A673 (cell line): ENCODE results near the gene WBP1L. TPM values are rescaled to one million over a fixed set of nuclear protein-coding genes. Genes with fewer than 3 reads are reported as not detected.
"Not testable (repeated sequence)": the region's sequence is repeated elsewhere in the genome, so short reads cannot be mapped to it uniquely, and the experiment has no call there.

Experiments
- Bru-seq: library from RNA; stranded (reverse); fragments of 400-500 nt; gene quantifications from one replicate; lab custom pipeline; 2021; lab: Mats Ljungman, UMichigan
- BruChase-seq, 2 experiments: library from RNA; stranded (reverse); fragments of 400-500 nt; gene quantifications; one replicate each; lab custom pipeline; 2021; lab: Mats Ljungman, UMichigan
- BruUV-seq: library from RNA; stranded (reverse); fragments of 400-500 nt; replicated peaks from 2 replicates; lab custom pipeline; 2021; lab: Mats Ljungman, UMichigan
- CTCF ChIA-PET: fragments of 300-600 bp; sonication (Branson Sonifier 250); formaldehyde crosslinking; loops from one replicate; lab custom pipeline; 2022; ENCODE audit warnings: antibody characterized with exemption; lab: Charles Lee
- POLR2A ChIA-PET: fragments of 300-600 bp; sonication (Branson Sonifier 250); formaldehyde crosslinking; loops from one replicate; lab custom pipeline; 2022; ENCODE audit warnings: antibody characterized with exemption; ENCODE audit not compliant: low non-redundant PET; lab: Charles Lee
- DNase-seq: peaks from one replicate; pipeline ENCODE4 v3.0.0-alpha.2; 2015; ENCODE audit warnings: low spot score
- H3K27ac ChIP-seq: fragments of 200-600 bp; sonication (generic); 2 replicates; pipeline ENCODE4 v1.5.1; 2016; ENCODE audit warnings: mixed run types, low read depth, mild to moderate bottlenecking, mixed read lengths, antibody characterized with exemption, low read length; ENCODE audit not compliant: poor library complexity, severe bottlenecking
- H3K27me3 ChIP-seq: fragments of 200-600 bp; sonication (generic); replicated peaks from 2 replicates; pipeline ENCODE4 v1.6.1; 2017; ENCODE audit warnings: mixed run types, low read depth, mild to moderate bottlenecking, mixed read lengths, antibody characterized with exemption, low read length; ENCODE audit not compliant: insufficient read depth, poor library complexity
- H3K36me3 ChIP-seq: fragments of 200-600 bp; sonication (generic); 2 replicates; pipeline ENCODE4 v1.6.1; 2016; ENCODE audit warnings: mixed run types, mild to moderate bottlenecking, mixed read lengths, antibody characterized with exemption, low read length; ENCODE audit not compliant: insufficient read depth, poor library complexity, severe bottlenecking
- H3K4me1 ChIP-seq: fragments of 200-600 bp; sonication (generic); 2 replicates; pipeline ENCODE4 v1.6.1; 2017; ENCODE audit warnings: mixed run types, mild to moderate bottlenecking, mixed read lengths, antibody characterized with exemption, low read length; ENCODE audit not compliant: insufficient read depth, poor library complexity, severe bottlenecking
- H3K4me3 ChIP-seq: fragments of 200-600 bp; sonication (generic); 2 replicates; pipeline ENCODE4 v1.5.1; 2016; ENCODE audit warnings: low read depth, mixed run types, mild to moderate bottlenecking, mixed read lengths, low read length; ENCODE audit not compliant: poor library complexity, severe bottlenecking
- H3K9me3 ChIP-seq: fragments of 200-600 bp; sonication (generic); 2 replicates; pipeline ENCODE4 v1.6.1; 2016; ENCODE audit warnings: mixed run types, low read depth, mild to moderate bottlenecking, mixed read lengths, antibody characterized with exemption, low read length; ENCODE audit not compliant: poor library complexity, severe bottlenecking
- CTCF ChIP-seq: fragments of 300-800, 200-600 bp; sonication (generic); conservative IDR thresholded peaks from 2 replicates; pipeline ENCODE4 v1.5.1; 2017; ENCODE audit warnings: low read depth, mild to moderate bottlenecking, antibody characterized with exemption, low read length, moderate library complexity, mixed read lengths
- EZH2 ChIP-seq: fragments of 200-600 bp; sonication (generic); IDR thresholded peaks from 2 replicates; pipeline ENCODE4 v1.6.1; 2017; ENCODE audit warnings: borderline replicate concordance, low read depth, mild to moderate bottlenecking, mixed read lengths, antibody characterized with exemption, low read length; ENCODE audit not compliant: poor library complexity, severe bottlenecking
- intact Hi-C: fragments of 100-400 bp; cut with micrococcal nuclease; formaldehyde crosslinking; loops from one replicate; pipeline ENCODE4 v1.10.0; 2022; ENCODE audit not compliant: unreplicated experiment
- long read RNA-seq: library from polyadenylated mRNA; stranded (forward); transcript quantifications from one replicate; pipeline ENCODE4 v2.0.0, GENCODE V29; 2022
- total RNA-seq: library from RNA; stranded (reverse); gene quantifications from 2 replicates; pipeline ENCODE4 v1.2.3, GENCODE V29; 2021

The WBP1L gene
- 20.0 and 20.3 TPM in 2 replicates for total RNA-seq
- percentile 59 among the genes with signal in this experiment for Bru-seq, nascent RNA
- percentile 65 among the genes with signal in this experiment for BruChase-seq, experiment 1, labeled RNA remaining after a 2-hour chase
- percentile 72 among the genes with signal in this experiment for BruChase-seq, experiment 2, labeled RNA remaining after a 6-hour chase
- long read RNA-seq, full-length matches to known transcripts: 42 of 47 reads
- long read RNA-seq, partial matches to known transcripts: 2 of 47 reads
- long read RNA-seq, other reads (novel, unspliced or antisense): 3 of 47 reads

DNA sequence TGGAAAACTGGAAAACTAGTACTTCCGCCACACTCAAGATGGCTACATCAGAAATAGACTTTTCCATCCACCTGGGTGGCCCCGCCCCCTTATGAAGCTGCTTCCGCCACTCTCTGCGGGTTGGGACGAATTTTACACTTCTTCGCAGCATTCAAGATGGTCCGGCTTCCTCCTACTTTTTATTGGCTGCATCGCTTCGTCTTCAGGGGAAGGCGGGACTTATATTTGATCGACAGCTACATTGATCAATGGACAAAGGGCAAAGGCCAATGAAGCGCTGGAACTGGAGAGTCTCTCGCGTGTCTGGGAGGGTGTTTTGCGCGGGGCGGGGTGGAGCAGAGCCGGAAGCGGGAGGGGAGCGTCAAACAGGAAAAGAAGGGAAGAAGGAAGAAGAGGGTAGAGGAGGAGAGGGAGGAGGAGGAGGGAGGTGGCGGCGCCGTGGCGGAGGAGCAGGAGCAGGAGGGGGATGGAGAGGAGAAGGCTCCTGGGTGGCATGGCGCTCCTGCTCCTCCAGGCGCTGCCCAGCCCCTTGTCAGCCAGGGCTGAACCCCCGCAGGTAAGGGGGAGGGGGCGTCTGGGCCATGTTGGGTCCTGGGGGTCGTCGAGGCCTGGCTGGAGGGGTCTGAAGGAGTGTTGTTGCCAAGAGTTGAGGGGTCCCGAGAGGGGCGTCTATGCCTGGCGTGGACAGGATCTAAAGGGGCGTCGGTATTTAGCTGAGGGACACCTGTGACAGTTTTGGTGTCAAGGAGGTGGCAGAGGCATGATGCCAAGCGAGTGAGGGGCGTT lies at the start of gene WBP1L:
TSS of gene WBP1L (plus strand) at position 361 of the 786 bp plus-strand sequence. CDS start at position 467, 106 bp downstream.
- peak within 1 kb of the TSS; percentile 85 for H3K4me3 ChIP-seq
- DNase-seq: peak; percentile 99
- BruUV-seq: no TSS peak
- H3K9me3 ChIP-seq: no peaks in the 10 kb centered on the region
- H3K27me3 ChIP-seq: no peaks in the 10 kb centered on the region
- intact Hi-C loops: no loop called here
- TF ChIP-seq CTCF (no peak), EZH2 (no peak)
- ChIA-PET CTCF (interaction anchor here (0.6 to 1.5 kb wide), 5 partner anchors 10 to 574 kb away, joined by 3 to 8 read pairs (median 3); partner anchors contain the start of gene CYP17A1), POLR2A (interaction anchor here (0.7 kb wide), 1 partner anchor 658 kb away, joined by 4 read pairs; no protein-coding TSS in a partner anchor)
- H3K4me1 ChIP-seq: peaks cover 6% of the 10 kb centered on the region
- H3K27ac ChIP-seq: peak within 1 kb of the TSS; percentile 77
- H3K36me3 ChIP-seq: no peaks in the 10 kb centered on the region

DNA sequence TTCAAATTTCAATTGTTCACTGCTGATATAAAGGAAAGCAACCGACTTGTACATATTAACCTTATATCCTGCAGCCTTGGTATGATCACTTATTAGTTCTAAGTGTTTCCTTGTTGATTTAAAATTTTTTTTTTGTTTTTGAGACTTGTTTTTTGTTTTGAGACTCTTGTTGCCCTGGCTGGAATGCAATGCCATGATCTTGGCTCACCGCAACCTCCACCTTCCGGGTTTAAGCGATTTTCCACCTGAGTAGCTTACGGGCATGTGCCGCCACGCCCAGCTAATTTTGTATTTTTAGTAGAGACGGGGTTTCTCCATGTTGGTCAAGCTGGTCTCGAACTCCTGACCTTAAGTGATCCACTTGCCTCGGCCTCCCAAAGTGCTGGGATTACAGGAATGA lies 48.3 kb upstream of the WBP1L start:
- H3K27ac ChIP-seq, H3K4me1 ChIP-seq, H3K27me3 ChIP-seq, POLR2A ChIA-PET, DNase-seq, intact Hi-C loops, CTCF ChIA-PET, H3K4me3 ChIP-seq, H3K9me3 ChIP-seq, BruUV-seq: not testable (repeated sequence)
- H3K36me3 ChIP-seq: peaks cover 31% of the 10 kb centered on the region

- Histone ChIP-seq H3K9me3 (no peaks in the 10 kb centered on the region), H3K27me3 (no peaks in the 10 kb centered on the region), H3K36me3 (peaks cover 31% of the 10 kb centered on the region), H3K4me3 (no peak overlapping the region), H3K27ac (no peak overlapping the region), H3K4me1 (peaks cover 4% of the 10 kb centered on the region)
- TF ChIP-seq EZH2 (no peak), CTCF (no peak)
- intact Hi-C loops: no loop called here
- ChIA-PET CTCF (interaction anchor here (1.0 kb wide), 1 partner anchor 13 kb away, joined by 4 read pairs; no protein-coding TSS in a partner anchor), POLR2A (no interaction called here)
- no TSS peak for BruUV-seq
- DNase-seq: no peak
These were observed 47.0 kb upstream of the WBP1L start for GRCh38 chr10:102696736-102697135.
